ENCODE results near the gene IMPG1. TPM values are rescaled to one million over a fixed set of nuclear protein-coding genes. Genes with fewer than 3 reads are reported as not detected.

IMPG1 gene
- total RNA-seq, 4 donors from 2014 or later: not detected

DNA sequence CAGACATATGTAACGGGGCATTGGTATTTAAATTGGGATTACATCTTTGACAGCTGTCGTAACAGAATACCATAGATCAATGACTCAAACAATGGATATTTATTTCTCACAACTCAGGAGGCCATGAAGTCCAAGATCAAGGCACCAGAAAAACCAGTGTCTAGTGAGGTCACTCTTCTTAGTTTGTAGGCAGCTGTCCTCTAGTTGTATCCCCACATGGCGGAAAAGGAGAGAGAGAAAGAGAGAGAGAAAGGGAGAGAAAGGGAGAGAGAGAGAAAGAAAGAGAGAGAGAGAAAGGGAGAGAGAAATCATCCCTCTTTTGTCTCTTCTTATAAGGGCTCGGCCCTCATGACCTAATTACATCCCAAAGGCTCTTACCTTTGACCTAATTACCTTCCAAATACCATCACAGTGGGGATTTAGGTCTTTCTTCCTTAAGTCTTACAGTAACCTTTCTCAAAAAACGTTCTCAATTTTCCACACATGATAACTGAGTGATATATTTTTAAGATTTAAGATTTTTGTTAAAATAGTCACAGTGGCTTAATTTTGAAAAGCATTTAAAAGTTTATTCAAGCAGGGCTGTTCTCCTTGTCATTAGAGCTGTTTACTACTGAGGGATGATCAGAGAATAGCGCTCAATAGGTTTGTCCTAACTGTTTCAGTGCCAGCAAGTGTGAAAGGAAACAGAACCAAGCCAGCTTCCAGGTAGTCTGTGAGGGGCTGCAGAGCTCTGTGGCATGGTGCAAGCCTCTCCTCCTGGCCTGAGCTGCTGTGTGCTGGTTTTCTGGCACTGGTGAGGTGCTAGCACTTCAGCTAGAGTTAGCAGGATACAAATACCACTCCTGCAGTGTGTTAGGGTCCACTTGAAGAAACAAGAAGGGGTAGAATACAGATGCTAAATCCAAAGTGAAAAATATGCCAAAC lies 79.0 kb downstream of the IMPG1 start:
- no peak for TF ChIP-seq CTCF (IDR thresholded peaks at IDR 0.05; ENCODE audit: low read depth)

DNA sequence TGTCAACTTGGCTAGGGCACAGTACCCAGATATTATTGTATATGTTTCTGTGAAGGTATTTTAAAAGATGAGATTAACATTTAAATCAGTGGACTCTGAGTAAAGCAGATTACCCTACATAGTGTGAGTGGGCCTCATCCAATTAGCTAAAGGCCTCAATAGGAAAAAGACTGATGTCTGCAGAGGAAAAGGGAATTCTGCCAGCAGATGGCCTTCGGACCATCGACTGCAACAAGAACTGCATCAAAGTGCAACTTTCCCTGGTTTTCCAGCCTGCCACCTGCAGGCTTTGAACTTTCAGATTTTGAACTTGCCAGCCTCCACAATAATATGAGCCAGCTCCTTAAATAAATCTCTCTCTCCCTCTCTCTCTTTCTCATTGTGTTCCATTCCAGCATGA lies 80.5 kb downstream of the IMPG1 start:
- no peak for TF ChIP-seq CTCF (IDR thresholded peaks at IDR 0.05; ENCODE audit: low read depth)

DNA sequence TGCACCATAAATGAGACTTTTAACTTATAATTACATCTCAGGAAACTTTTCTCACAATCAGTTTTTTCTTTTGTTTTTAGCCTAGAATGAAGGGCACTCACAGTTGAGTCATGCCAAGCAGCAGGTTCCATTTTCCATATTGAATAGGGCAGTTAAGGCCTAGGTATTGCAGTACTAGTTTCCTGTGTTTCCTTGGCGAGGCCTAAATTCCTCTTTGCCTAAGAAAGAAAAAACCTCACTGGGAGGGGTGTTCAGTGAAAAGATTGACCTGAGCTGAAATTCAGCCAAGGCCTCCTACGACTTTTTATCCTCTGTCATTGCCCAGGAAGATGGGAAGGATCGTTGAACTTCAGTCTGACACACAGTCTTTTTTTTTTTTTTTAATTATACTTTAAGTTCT lies 85.5 kb downstream of the IMPG1 start:
- no peak for TF ChIP-seq CTCF (IDR thresholded peaks at IDR 0.05; ENCODE audit: low read depth)

GRCh38 chr6:75975904-75976303 lies 96.6 kb downstream of the IMPG1 start:
- no peak for TF ChIP-seq CTCF (IDR thresholded peaks at IDR 0.05; ENCODE audit: low read depth)

DNA sequence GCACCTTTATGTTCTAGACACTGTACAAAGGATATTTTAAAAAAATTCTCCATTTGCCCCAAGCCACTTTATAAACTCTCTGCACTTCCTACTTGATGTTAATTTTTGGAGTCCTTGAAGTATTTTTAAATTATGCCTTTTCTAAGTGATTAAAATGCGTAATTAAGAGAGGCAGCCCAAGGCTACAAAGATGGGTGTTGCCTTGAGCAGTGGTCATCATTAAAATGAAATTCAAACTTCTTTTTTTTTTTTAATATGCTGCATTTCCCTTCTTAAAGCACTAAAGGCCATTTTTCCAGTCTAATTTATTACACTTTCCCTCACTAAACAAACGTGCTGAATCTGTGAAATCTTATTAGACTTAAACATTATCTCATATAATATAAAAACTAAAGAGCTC lies 102.4 kb downstream of the IMPG1 start:
- no peak for TF ChIP-seq CTCF (IDR thresholded peaks at IDR 0.05; ENCODE audit: low read depth)

DNA sequence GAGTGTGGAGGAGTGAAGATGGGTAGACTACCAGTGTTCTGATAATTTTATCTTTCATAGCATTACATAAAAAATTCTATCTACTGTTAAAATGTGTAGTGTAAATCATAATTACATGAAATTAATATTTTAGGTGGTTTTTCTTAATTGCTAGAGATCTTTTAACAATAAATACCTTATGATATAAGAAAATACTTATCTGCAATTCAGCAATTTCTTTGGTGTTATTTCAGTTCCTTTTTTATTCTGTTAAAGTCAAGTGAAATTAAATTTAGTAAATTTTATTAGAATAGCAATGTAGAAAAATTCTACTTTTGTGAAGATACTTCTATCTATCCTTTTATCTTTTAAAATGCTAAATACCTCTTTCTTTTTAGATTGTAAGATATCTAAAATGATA lies 104.3 kb downstream of the IMPG1 start:
- no peak for TF ChIP-seq CTCF (IDR thresholded peaks at IDR 0.05; ENCODE audit: low read depth)

GRCh38 chr6:75963569-75963968 lies 108.9 kb downstream of the IMPG1 start:
- TF ChIP-seq CTCF (IDR thresholded peaks at IDR 0.05; ENCODE audit: low read depth): no peak
